ENCODE results near the gene TFAP2C. TPM values are rescaled to one million over a fixed set of nuclear protein-coding genes. Genes with fewer than 3 reads are reported as not detected.
"Not testable (repeated sequence)": the region's sequence is repeated elsewhere in the genome, so short reads cannot be mapped to it uniquely, and the experiment has no call there.

The TFAP2C gene
- total RNA-seq, 1 experiment from 2014 or later: not detected

DNA sequence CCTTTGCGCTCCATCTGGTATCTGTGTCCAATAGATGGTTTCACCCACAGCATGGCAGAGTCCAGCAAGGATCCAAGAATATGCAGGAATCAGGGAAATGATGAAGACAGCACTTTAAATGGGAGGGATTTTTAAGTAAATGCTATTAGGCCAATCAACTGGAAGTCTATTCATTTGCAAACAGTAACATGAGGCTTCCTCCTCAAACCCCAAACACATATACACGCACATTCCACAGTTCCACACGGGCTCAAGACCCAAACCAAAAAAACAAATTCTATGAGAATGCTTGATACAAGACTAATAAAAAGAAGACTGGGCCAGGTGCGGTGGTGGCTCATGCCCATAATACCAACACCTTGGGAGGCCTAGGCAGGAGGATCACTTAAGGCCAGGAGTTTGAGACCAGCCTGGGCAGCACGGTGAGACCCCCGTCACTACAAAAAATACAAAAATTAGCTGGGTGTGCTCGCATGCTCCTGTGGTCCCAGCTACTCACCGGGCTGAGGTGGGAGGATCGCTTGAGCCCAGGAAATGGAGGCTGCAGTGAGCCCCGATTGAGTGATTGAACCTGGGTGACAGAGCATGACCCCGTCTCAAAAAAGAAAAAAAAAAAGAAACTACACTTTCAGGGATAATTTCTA, 21.9 kb upstream of the TFAP2C start:
- Histone ChIP-seq H3K36me3 (ENCODE audit: insufficient read depth, low read length) (no peaks in the 10 kb centered on the region), H3K27ac (ENCODE audit: low read length) (no peak overlapping the region), H2AFZ (ENCODE audit: low read length) (no peak overlapping the region), H3K9me3 (ENCODE audit: low read length) (no peaks in the 10 kb centered on the region), H3K9me2 (replicated peaks; ENCODE audit: insufficient read depth, low read length) (no peaks in the 10 kb centered on the region), H3K4me2 (ENCODE audit: low read depth, low read length, poor library complexity, severe bottlenecking) (no peak overlapping the region), H3K27me3 (ENCODE audit: low read length) (no peaks in the 10 kb centered on the region), H3K4me1 (ENCODE audit: low read length) (no peaks in the 10 kb centered on the region), H3K79me2 (ENCODE audit: low read length) (no peaks in the 10 kb centered on the region), H3K9ac (ENCODE audit: low read length) (no peak overlapping the region), H4K20me1 (ENCODE audit: insufficient read depth, low read depth, low read length) (no peaks in the 10 kb centered on the region), H3K4me3 (ENCODE audit: low read length) (no peak overlapping the region)
- DNase-seq: no peak

DNA sequence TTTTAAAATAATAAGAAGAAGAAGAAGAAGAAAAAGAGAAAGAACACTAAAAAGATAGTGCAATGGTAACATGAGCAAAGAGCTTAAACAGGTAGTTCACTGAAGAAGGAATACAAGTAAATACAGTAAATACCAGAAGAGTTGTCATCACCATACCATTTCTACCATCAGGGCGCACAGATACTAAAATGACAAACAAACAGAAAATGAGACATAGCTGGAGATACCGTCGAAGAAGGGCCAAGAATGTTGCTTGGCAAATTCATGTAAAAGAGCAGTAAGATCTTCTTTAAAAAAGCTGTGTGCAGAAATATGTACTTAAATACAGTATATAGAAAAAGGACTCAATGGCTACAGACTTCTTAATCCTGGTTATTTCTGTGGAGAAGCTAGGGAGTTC, 20.7 kb upstream of the TFAP2C start:
- Histone ChIP-seq H4K20me1 (ENCODE audit: insufficient read depth, low read depth, low read length) (no peaks in the 10 kb centered on the region), H2AFZ (ENCODE audit: low read length) (no peak overlapping the region), H3K9me2 (replicated peaks; ENCODE audit: insufficient read depth, low read length) (no peaks in the 10 kb centered on the region), H3K9me3 (ENCODE audit: low read length) (no peaks in the 10 kb centered on the region), H3K4me2 (ENCODE audit: low read depth, low read length, poor library complexity, severe bottlenecking) (no peak overlapping the region), H3K9ac (ENCODE audit: low read length) (no peak overlapping the region), H3K36me3 (ENCODE audit: insufficient read depth, low read length) (no peaks in the 10 kb centered on the region), H3K27ac (ENCODE audit: low read length) (no peak overlapping the region), H3K4me3 (ENCODE audit: low read length) (no peak overlapping the region), H3K79me2 (ENCODE audit: low read length) (no peaks in the 10 kb centered on the region), H3K27me3 (ENCODE audit: low read length) (no peaks in the 10 kb centered on the region), H3K4me1 (ENCODE audit: low read length) (no peaks in the 10 kb centered on the region)
- DNase-seq: no peak

DNA sequence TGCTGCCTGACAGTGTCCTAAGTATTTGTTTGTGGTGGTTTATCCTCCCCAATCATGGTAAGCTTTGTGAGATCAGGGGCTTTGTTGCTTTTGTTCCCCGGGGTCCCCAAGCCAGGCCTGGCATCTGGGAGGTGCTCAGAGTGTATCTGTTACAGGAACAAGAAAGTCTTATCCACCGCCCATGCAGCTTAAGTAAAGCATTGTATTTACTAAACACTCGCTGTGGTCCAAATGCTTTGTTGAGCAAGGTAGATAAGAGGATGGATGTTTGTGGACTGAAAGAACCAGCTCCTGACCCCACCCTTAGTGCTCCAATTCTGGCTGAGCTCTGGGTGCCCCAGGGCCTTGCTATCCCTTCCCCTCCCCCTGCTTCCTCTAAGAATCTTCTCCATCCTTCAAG, 19.8 kb upstream of the TFAP2C start:
- no peaks in the 10 kb centered on the region for H3K9me2 ChIP-seq (replicated peaks; ENCODE audit: insufficient read depth, low read length)
- no peak overlapping the region for H3K9ac ChIP-seq (ENCODE audit: low read length)
- H3K79me2 ChIP-seq (ENCODE audit: low read length): no peaks in the 10 kb centered on the region

DNA sequence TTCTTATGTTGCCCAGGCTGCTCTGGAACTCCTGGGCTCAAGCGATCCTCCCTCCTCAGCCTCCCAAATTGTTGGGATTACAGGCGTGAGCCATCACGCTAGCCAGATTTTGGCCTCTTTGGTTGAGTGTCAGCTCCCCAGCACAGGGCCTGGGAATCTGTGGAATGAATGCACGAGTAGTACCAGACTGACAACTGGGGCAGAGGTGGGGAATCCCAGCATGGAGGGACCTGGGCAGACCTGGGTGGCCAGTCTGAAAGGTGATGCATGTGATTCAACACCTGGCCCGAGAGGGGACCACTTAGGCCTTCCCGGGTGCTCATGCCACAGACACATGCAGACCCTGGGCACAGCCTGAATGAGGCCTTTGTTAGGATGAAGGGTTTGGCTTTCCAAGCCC, 19.0 kb upstream of the TFAP2C start:
- Histone ChIP-seq H3K4me3 (ENCODE audit: low read length) (no peak overlapping the region), H3K27ac (ENCODE audit: low read length) (no peak overlapping the region), H4K20me1 (ENCODE audit: insufficient read depth, low read depth, low read length) (no peaks in the 10 kb centered on the region), H3K9ac (ENCODE audit: low read length) (no peak overlapping the region), H3K4me2 (ENCODE audit: low read depth, low read length, poor library complexity, severe bottlenecking) (no peak overlapping the region), H3K4me1 (ENCODE audit: low read length) (no peaks in the 10 kb centered on the region), H3K27me3 (ENCODE audit: low read length) (no peaks in the 10 kb centered on the region), H3K9me2 (replicated peaks; ENCODE audit: insufficient read depth, low read length) (no peaks in the 10 kb centered on the region), H3K79me2 (ENCODE audit: low read length) (no peaks in the 10 kb centered on the region), H3K9me3 (ENCODE audit: low read length) (no peaks in the 10 kb centered on the region), H3K36me3 (ENCODE audit: insufficient read depth, low read length) (no peaks in the 10 kb centered on the region), H2AFZ (ENCODE audit: low read length) (no peak overlapping the region)
- no peak for DNase-seq

More for the DNA sequence above, 19.8 kb upstream of the TFAP2C start:
- H3K4me1 ChIP-seq (ENCODE audit: low read length): no peaks in the 10 kb centered on the region
- H4K20me1 ChIP-seq (ENCODE audit: insufficient read depth, low read depth, low read length): no peaks in the 10 kb centered on the region
- no peaks in the 10 kb centered on the region for H3K36me3 ChIP-seq (ENCODE audit: insufficient read depth, low read length)
- H3K27ac ChIP-seq (ENCODE audit: low read length): no peak overlapping the region
- H3K4me3 ChIP-seq (ENCODE audit: low read length): no peak overlapping the region
- no peak overlapping the region for H2AFZ ChIP-seq (ENCODE audit: low read length)
- DNase-seq: no peak
- H3K4me2 ChIP-seq (ENCODE audit: low read depth, low read length, poor library complexity, severe bottlenecking): no peak overlapping the region
- no peaks in the 10 kb centered on the region for H3K27me3 ChIP-seq (ENCODE audit: low read length)
- no peaks in the 10 kb centered on the region for H3K9me3 ChIP-seq (ENCODE audit: low read length)

DNA sequence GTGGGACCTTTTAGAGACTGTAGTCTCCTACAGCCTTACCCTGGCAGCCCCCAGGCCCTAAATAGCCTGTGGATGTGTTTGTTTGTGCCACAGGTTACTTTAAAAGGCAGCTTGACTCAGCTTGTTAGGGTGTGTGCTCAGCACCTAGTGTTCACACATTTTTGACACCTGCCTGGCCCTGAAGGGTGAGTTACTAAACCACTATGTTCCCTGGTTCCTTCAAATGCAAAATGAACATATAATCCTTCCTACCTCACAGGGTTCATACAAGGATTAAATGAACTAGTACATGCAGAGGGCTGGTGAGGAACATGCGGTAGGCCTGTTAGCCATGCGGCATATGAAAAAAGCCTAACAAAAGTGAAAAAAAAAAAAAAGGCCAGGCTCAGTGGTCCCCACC, 14.9 kb upstream of the TFAP2C start:
- no peaks in the 10 kb centered on the region for H3K4me1 ChIP-seq (ENCODE audit: low read length)
- H3K4me3 ChIP-seq (ENCODE audit: low read length): no peak overlapping the region
- no peak overlapping the region for H3K4me2 ChIP-seq (ENCODE audit: low read depth, low read length, poor library complexity, severe bottlenecking)
- H2AFZ ChIP-seq (ENCODE audit: low read length): no peak overlapping the region
- no peaks in the 10 kb centered on the region for H4K20me1 ChIP-seq (ENCODE audit: insufficient read depth, low read depth, low read length)
- no peak overlapping the region for H3K27ac ChIP-seq (ENCODE audit: low read length)
- H3K9me3 ChIP-seq (ENCODE audit: low read length): no peaks in the 10 kb centered on the region
- no peak for DNase-seq
- H3K36me3 ChIP-seq (ENCODE audit: insufficient read depth, low read length): no peaks in the 10 kb centered on the region
- no peak overlapping the region for H3K9ac ChIP-seq (ENCODE audit: low read length)
- no peaks in the 10 kb centered on the region for H3K27me3 ChIP-seq (ENCODE audit: low read length)
- no peaks in the 10 kb centered on the region for H3K9me2 ChIP-seq (replicated peaks; ENCODE audit: insufficient read depth, low read length)
- H3K79me2 ChIP-seq (ENCODE audit: low read length): no peaks in the 10 kb centered on the region

DNA sequence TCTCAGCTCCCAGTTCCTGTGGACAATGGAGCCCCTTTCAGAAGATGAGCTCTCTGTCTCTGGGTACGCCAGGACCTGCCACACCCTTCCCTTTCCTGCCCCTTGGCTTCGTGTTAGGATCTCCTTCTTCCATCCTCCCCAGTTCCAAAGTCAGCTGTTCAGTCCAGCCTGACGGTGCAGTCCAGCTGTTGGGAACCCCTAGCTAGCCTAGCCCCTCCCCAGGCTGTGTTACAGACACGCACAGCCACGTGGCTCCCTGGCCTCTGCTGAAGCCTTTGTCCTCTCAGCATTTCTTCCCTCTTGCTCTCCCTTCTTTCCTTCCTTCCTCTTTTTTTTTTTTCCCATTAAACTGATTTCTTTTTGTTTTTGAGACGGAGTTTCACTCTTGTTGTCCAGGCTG, 12.4 kb upstream of the TFAP2C start:
- Histone ChIP-seq H3K27me3 (ENCODE audit: low read length) (no peaks in the 10 kb centered on the region), H3K79me2 (ENCODE audit: low read length) (no peaks in the 10 kb centered on the region), H4K20me1 (ENCODE audit: insufficient read depth, low read depth, low read length) (no peaks in the 10 kb centered on the region), H3K9me3 (ENCODE audit: low read length) (no peaks in the 10 kb centered on the region), H3K27ac (ENCODE audit: low read length) (no peak overlapping the region), H3K4me2 (ENCODE audit: low read depth, low read length, poor library complexity, severe bottlenecking) (no peak overlapping the region), H2AFZ (ENCODE audit: low read length) (no peak overlapping the region), H3K9ac (ENCODE audit: low read length) (no peak overlapping the region), H3K4me1 (ENCODE audit: low read length) (no peaks in the 10 kb centered on the region), H3K9me2 (replicated peaks; ENCODE audit: insufficient read depth, low read length) (no peaks in the 10 kb centered on the region), H3K4me3 (ENCODE audit: low read length) (no peak overlapping the region), H3K36me3 (ENCODE audit: insufficient read depth, low read length) (no peaks in the 10 kb centered on the region)
- DNase-seq: no peak

DNA sequence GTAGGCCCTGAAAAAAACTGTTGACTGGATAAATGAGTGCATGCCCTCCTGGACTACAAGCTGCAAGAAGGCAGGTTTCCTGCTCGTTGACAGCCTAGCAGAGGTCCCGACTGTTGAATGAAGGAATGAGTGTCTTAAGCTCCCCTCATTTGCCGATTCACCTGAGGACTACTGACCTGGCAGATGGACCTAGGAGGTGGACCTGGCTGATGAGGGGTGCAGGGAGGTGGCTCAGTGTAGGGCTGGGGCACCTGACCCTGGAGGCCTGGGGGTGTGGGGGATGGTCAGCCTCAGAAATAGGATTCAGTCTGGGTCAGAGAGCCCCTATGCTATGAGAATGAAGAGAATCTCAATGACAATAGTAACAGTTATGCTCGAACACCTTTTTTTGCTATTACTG, 11.6 kb upstream of the TFAP2C start:
- Histone ChIP-seq H3K9me2 (replicated peaks; ENCODE audit: insufficient read depth, low read length) (no peaks in the 10 kb centered on the region), H3K4me2 (ENCODE audit: low read depth, low read length, poor library complexity, severe bottlenecking) (no peak overlapping the region), H3K27ac (ENCODE audit: low read length) (no peak overlapping the region), H3K4me3 (ENCODE audit: low read length) (no peak overlapping the region), H3K9ac (ENCODE audit: low read length) (no peak overlapping the region), H4K20me1 (ENCODE audit: insufficient read depth, low read depth, low read length) (no peaks in the 10 kb centered on the region), H3K9me3 (ENCODE audit: low read length) (no peaks in the 10 kb centered on the region), H3K27me3 (ENCODE audit: low read length) (no peaks in the 10 kb centered on the region), H3K4me1 (ENCODE audit: low read length) (no peaks in the 10 kb centered on the region), H2AFZ (ENCODE audit: low read length) (no peak overlapping the region), H3K79me2 (ENCODE audit: low read length) (no peaks in the 10 kb centered on the region), H3K36me3 (ENCODE audit: insufficient read depth, low read length) (no peaks in the 10 kb centered on the region)
- no peak for DNase-seq

DNA sequence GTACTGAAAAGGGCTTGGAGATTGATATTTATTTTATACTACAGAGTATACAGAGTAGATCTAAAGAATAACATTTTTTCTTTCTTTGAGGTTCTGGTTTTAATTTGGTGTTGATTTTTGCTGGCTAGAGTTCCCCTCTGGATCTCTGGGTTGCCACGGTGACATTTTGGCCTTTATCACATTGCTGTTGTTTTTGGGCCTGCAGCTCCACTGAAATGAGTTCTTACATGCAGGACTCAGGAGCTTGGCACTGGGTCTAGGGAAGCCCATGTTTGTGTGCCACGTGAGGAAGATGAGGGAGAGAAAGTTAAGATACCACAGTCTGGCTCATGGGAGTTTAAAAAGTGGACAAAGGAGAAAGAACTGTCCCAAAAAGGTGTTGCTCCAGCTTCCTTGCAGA, 7.4 kb upstream of the TFAP2C start:
- DNase-seq: no peak
- no peaks in the 10 kb centered on the region for H3K79me2 ChIP-seq (ENCODE audit: low read length)
- H3K9me3 ChIP-seq (ENCODE audit: low read length): no peaks in the 10 kb centered on the region
- no peak overlapping the region for H3K27ac ChIP-seq (ENCODE audit: low read length)
- no peak overlapping the region for H2AFZ ChIP-seq (ENCODE audit: low read length)
- no peaks in the 10 kb centered on the region for H4K20me1 ChIP-seq (ENCODE audit: insufficient read depth, low read depth, low read length)
- H3K36me3 ChIP-seq (ENCODE audit: insufficient read depth, low read length): no peaks in the 10 kb centered on the region
- H3K9ac ChIP-seq (ENCODE audit: low read length): no peak overlapping the region
- no peak overlapping the region for H3K4me2 ChIP-seq (ENCODE audit: low read depth, low read length, poor library complexity, severe bottlenecking)
- no peaks in the 10 kb centered on the region for H3K4me1 ChIP-seq (ENCODE audit: low read length)
- no peaks in the 10 kb centered on the region for H3K9me2 ChIP-seq (replicated peaks; ENCODE audit: insufficient read depth, low read length)
- no peak overlapping the region for H3K4me3 ChIP-seq (ENCODE audit: low read length)
- no peaks in the 10 kb centered on the region for H3K27me3 ChIP-seq (ENCODE audit: low read length)

DNA sequence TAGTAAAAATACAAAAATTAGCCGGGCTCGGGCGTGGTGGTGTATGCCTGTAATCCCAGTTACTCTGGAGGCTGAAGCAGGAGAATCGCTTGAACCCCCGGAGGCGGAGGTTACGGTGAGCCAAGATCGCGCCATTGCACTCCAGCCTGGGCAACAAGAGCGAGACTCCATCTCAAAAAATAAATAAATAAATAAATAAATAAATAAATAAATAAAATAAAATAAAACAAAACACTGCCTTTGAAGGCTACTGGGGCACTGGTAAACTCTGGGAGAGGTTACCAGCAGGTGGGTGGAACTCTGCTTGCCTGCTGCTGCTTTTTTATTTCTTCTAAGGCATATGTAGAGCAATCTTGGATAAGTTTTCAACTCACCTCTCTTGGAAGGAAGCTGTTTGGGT, 5.2 kb upstream of the TFAP2C start:
- H4K20me1 ChIP-seq (ENCODE audit: insufficient read depth, low read depth, low read length); H2AFZ ChIP-seq (ENCODE audit: low read length); H3K27me3 ChIP-seq (ENCODE audit: low read length); H3K27ac ChIP-seq (ENCODE audit: low read length); H3K36me3 ChIP-seq (ENCODE audit: insufficient read depth, low read length); H3K79me2 ChIP-seq (ENCODE audit: low read length); H3K9me3 ChIP-seq (ENCODE audit: low read length); H3K9ac ChIP-seq (ENCODE audit: low read length); H3K4me3 ChIP-seq (ENCODE audit: low read length); H3K4me2 ChIP-seq (ENCODE audit: low read depth, low read length, poor library complexity, severe bottlenecking); H3K9me2 ChIP-seq (replicated peaks; ENCODE audit: insufficient read depth, low read length); H3K4me1 ChIP-seq (ENCODE audit: low read length); DNase-seq: not testable (repeated sequence)
